HUES48 (cell line): ENCODE data around the gene DHRSX.

Experiments
- H3K27ac ChIP-seq: one replicate; pipeline ENCODE4 v1.7.0; 2013; ENCODE audit warnings: low read depth, low read length, inconsistent platforms
- H3K27me3 ChIP-seq: 2 replicates; pipeline ENCODE4 v1.6.1; 2013; ENCODE audit warnings: mild to moderate bottlenecking, low read length; ENCODE audit not compliant: control insufficient read depth, insufficient read depth
- H3K36me3 ChIP-seq: 2 replicates; pipeline ENCODE4 v1.6.1; 2013; ENCODE audit warnings: low read length; ENCODE audit not compliant: control insufficient read depth, insufficient read depth
- H3K4me1 ChIP-seq: 2 replicates; pipeline ENCODE4 v1.6.1; 2013; ENCODE audit warnings: mild to moderate bottlenecking, low read length; ENCODE audit not compliant: control insufficient read depth, insufficient read depth
- H3K4me3 ChIP-seq: 2 replicates; pipeline ENCODE4 v1.5.1; 2013; ENCODE audit warnings: mild to moderate bottlenecking, low read depth, low read length
- H3K9ac ChIP-seq: 2 replicates; pipeline ENCODE4 v1.6.1; 2013; ENCODE audit warnings: mild to moderate bottlenecking, low read depth, low read length, moderate library complexity
- H3K9me3 ChIP-seq: 2 replicates; pipeline ENCODE4 v1.6.1; 2013; ENCODE audit warnings: low read length; ENCODE audit not compliant: control insufficient read depth, insufficient read depth

Gene DHRSX

DNA sequence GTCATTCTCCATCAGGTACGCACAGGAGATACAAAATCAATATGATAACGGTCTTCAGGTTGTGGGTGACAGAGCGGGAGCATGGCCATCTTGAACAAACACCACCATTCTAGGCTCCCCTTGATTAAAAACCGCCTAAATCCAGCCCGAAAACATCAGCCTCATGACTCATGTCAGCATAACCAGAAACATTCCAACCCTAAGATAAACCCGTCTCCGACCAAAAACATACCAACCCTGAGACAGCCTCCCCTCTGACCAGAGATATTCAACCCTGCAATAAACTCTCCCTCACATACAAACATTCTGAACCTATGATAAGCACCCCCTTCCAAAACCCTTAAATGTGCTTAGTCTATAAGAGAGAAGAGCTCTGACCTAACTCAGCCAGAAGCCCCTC lies 157.9 kb downstream of the DHRSX start:
- Histone ChIP-seq H3K4me1 (peaks cover 6% of the 10 kb centered on the region; the same call in 1 of the 2 replicates), H3K9me3 (peaks cover 3% of the 10 kb centered on the region; the same call in 1 of the 2 replicates), H3K27ac (no peak overlapping the region), H3K4me3 (no peak overlapping the region), H3K9ac (no peak overlapping the region), H3K27me3 (no peaks in the 10 kb centered on the region), H3K36me3 (0 out of 2 replicates have a peak, but pooled peaks cover 4% of the 10 kb centered on the region)

DNA sequence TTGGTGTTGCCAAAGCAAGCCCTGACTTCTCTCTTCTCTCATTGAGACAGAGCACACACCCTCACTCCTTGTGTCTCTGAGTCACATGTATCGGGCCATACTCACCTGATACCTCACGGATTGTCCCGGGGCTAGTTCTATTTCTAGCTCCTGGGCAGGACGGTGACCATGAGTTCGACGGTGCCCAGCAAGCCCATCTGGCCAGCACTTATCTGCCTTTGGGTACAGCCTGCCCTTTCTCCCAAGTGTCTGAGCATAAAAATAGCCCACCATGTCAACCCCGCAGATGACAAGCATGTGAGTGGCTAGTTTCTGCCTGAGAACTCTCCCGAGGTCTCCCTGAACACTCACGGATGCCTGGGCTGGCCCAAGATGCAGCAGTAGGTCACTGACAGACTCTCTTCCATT lies 158.5 kb downstream of the DHRSX start:
- Histone ChIP-seq H3K9me3 (peaks cover 3% of the 10 kb centered on the region; the same call in 1 of the 2 replicates), H3K4me1 (peaks cover 6% of the 10 kb centered on the region; the same call in 1 of the 2 replicates), H3K27ac (no peak overlapping the region), H3K4me3 (no peak overlapping the region), H3K27me3 (no peaks in the 10 kb centered on the region), H3K9ac (no peak overlapping the region), H3K36me3 (0 out of 2 replicates have a peak, but pooled peaks cover 4% of the 10 kb centered on the region)

- Histone ChIP-seq H3K27ac (no peak overlapping the region), H3K4me1 (peaks cover 6% of the 10 kb centered on the region; the same call in 1 of the 2 replicates), H3K9ac (no peak overlapping the region), H3K36me3 (0 out of 2 replicates have a peak, but pooled peaks cover 4% of the 10 kb centered on the region), H3K27me3 (no peaks in the 10 kb centered on the region), H3K9me3 (peaks cover 3% of the 10 kb centered on the region; the same call in 1 of the 2 replicates), H3K4me3 (no peak overlapping the region)
These were observed 159.8 kb downstream of the DHRSX start for GRCh38 chrX:2340991-2341390.

- Histone ChIP-seq H3K36me3 (no peaks in the 10 kb centered on the region), H3K9me3 (no peaks in the 10 kb centered on the region), H3K4me1 (no peaks in the 10 kb centered on the region), H3K4me3 (no peak overlapping the region), H3K27ac (no peak overlapping the region), H3K27me3 (no peaks in the 10 kb centered on the region), H3K9ac (no peak overlapping the region)
These were observed 164.6 kb downstream of the DHRSX start for GRCh38 chrX:2336181-2336580.

DNA sequence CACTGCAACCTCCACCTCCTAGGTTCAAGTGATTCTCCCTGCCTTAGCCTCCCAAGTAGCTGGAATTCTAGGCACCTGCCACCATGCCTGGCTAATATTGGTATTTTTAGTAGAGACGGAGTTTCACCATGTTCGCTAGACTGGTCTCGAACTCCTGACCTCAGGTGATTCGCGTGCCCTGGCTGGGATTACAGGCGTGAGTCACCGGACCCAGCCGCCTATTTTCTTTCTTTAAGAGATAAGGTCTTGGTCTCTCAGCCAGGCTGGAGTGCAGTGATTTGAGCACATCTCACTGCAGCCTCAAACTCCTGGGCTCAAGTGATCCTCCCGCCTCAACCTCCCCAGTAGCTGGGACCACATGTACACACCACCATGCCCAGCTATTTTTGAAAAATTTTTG lies 166.5 kb downstream of the DHRSX start:
- no peak overlapping the region for H3K9ac ChIP-seq
- no peaks in the 10 kb centered on the region for H3K9me3 ChIP-seq
- H3K27ac ChIP-seq: no peak overlapping the region
- H3K4me3 ChIP-seq: no peak overlapping the region
- no peaks in the 10 kb centered on the region for H3K36me3 ChIP-seq
- H3K4me1 ChIP-seq: no peaks in the 10 kb centered on the region
- no peaks in the 10 kb centered on the region for H3K27me3 ChIP-seq

DNA sequence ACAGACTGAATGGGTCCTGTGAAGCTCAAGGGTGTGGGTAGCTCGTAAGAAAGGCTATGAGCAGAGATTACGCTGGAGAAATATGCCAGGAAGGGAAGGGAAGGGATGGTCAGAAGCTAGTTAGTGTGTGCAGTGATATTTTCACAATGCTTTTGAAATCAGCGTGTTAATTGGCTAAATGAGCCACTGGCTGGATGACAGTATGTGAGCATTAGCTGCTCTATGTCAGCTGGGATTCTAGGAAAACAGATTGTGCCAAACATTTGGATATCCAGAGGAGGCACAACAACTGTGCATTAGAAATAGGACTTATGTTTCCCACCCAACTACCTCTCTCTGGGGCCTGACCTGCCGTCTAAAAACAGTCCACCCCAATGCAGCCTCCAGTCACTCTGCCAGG lies 168.5 kb downstream of the DHRSX start:
- no peak overlapping the region for H3K27ac ChIP-seq
- H3K4me1 ChIP-seq: no peaks in the 10 kb centered on the region
- H3K4me3 ChIP-seq: no peak overlapping the region
- H3K27me3 ChIP-seq: no peaks in the 10 kb centered on the region
- H3K36me3 ChIP-seq: no peaks in the 10 kb centered on the region
- H3K9ac ChIP-seq: no peak overlapping the region
- H3K9me3 ChIP-seq: no peaks in the 10 kb centered on the region

DNA sequence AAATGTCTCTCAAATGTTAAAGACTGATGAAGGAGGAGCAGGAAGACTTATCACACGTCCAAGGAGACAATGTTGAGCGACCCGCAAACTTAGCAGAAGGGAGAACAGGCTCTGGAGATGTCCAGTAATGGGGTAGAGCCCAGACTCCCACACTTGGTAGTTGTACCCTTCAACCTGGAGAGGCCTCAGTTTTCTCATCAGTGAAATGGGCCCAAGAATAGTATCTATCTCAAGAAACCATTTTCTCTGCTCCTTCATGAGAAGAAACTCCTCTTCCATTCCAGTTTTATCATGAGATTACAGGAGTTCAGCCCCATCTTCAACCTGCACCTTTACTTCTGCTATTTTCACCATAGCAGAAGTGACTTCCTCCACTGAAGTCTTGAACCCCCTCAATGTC lies 169.9 kb downstream of the DHRSX start:
- H3K9me3 ChIP-seq: no peaks in the 10 kb centered on the region
- H3K4me1 ChIP-seq: no peaks in the 10 kb centered on the region
- no peak overlapping the region for H3K9ac ChIP-seq
- H3K27me3 ChIP-seq: no peaks in the 10 kb centered on the region
- no peaks in the 10 kb centered on the region for H3K36me3 ChIP-seq
- H3K4me3 ChIP-seq: no peak overlapping the region
- no peak overlapping the region for H3K27ac ChIP-seq

- Histone ChIP-seq H3K9ac (no peak overlapping the region), H3K36me3 (no peaks in the 10 kb centered on the region), H3K9me3 (no peaks in the 10 kb centered on the region), H3K4me3 (no peak overlapping the region), H3K27me3 (no peaks in the 10 kb centered on the region), H3K4me1 (no peaks in the 10 kb centered on the region), H3K27ac (no peak overlapping the region)
These were observed 170.3 kb downstream of the DHRSX start for GRCh38 chrX:2330487-2330886.

DNA sequence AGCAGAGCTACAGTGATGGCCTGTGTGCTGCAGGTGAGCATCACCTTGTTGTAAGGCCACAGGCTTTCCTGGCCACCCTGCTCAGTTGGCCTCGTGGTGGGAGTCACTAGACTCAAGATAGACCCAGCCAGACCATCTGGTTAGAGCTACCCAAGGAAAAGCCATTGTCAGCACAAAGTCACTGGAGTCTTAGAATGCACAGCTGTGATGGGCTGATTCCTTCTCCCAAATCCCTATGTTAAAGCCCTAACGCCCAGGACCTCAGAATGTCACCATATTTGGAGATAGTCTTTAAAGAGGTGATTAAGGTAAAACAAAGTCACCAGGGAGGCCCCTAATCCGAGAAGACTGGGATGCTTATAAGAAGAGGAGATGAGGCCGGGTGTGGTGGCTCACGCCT lies 173.4 kb downstream of the DHRSX start:
- Histone ChIP-seq H3K36me3 (no peaks in the 10 kb centered on the region), H3K9me3 (no peaks in the 10 kb centered on the region), H3K9ac (no peak overlapping the region), H3K27me3 (no peaks in the 10 kb centered on the region), H3K4me1 (no peaks in the 10 kb centered on the region), H3K4me3 (no peak overlapping the region), H3K27ac (no peak overlapping the region)

DNA sequence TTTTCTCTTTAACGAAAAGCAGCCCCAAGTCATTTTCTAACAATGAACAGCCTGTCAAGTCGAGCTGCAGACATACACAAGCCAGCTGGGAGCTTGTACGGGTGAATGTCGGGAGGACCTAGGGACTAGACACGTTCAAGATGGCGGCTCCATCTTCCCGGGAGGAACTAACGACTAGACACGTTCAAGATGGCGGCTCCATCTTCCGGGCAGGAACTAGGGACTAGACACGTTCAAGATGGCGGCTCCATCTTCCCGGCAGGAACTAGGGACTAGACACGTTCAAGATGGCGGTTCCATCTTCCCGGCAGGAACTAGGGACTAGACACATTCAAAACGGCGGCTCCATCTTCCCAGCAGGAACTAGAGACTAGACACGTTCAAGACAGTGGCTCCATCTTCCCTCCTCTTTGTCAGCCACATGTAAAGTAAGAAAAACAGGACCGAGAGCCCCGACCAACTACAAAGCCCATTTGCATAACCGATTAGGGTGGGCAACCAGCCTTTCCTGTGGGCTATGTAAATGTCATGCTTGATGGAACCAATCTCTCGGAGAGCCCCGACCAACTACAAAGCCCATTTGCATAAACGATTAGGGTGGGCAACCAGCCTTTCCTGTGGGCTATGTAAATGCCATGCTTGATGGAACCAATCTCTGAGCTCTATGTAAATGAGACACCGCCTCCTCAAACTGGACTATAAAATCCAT lies 175.5 kb downstream of the DHRSX start:
- Histone ChIP-seq H3K4me3 (peak overlapping the region; percentile 40; the same call in 1 of the 2 replicates), H3K27ac (no peak overlapping the region), H3K27me3 (no peaks in the 10 kb centered on the region), H3K4me1 (no peaks in the 10 kb centered on the region), H3K9ac (no peak overlapping the region), H3K9me3 (no peaks in the 10 kb centered on the region), H3K36me3 (no peaks in the 10 kb centered on the region)

- no peak overlapping the region for H3K9ac ChIP-seq
- no peaks in the 10 kb centered on the region for H3K36me3 ChIP-seq
- H3K4me1 ChIP-seq: no peaks in the 10 kb centered on the region
- H3K4me3 ChIP-seq: no peak overlapping the region
- H3K9me3 ChIP-seq: no peaks in the 10 kb centered on the region
- no peak overlapping the region for H3K27ac ChIP-seq
- H3K27me3 ChIP-seq: no peaks in the 10 kb centered on the region
These were observed 176.6 kb downstream of the DHRSX start for GRCh38 chrX:2324151-2324550.
